HK-2 (cell line): ENCODE measurements around the gene SLC44A4.

ENCODE experiments used
- DNase-seq: peaks from one replicate; pipeline ENCODE4 v3.0.0-alpha.2; 2018; ENCODE audit not compliant: unreplicated experiment

Gene SLC44A4

GRCh38 chr6:31901415-31901952 lies 22.7 kb upstream of the SLC44A4 start:
- DNase-seq = no peak

GRCh38 chr6:31900917-31901414 lies 22.2 kb upstream of the SLC44A4 start:
- no peak for DNase-seq

- no peak for DNase-seq
These were observed 21.3 kb upstream of the SLC44A4 start for GRCh38 chr6:31899882-31900722.

- DNase-seq = no peak
These were observed 20.4 kb upstream of the SLC44A4 start for GRCh38 chr6:31899215-31899614.

- DNase-seq = no peak
These were observed 19.7 kb upstream of the SLC44A4 start for GRCh38 chr6:31898383-31899011.

- DNase-seq = peak; percentile 75
These were observed 19.0 kb upstream of the SLC44A4 start, which contains the start of gene EHMT2 for GRCh38 chr6:31897612-31898382. Gene EHMT2 (minus strand): TSS chr6:31897698. CDS start chr6:31897677, 21 bp downstream.

GRCh38 chr6:31896856-31897611 lies 18.2 kb upstream of the SLC44A4 start:
- DNase-seq = no peak

- no peak for DNase-seq
These were observed 17.7 kb upstream of the SLC44A4 start for GRCh38 chr6:31896493-31896855.

- no peak for DNase-seq
These were observed 14.0 kb upstream of the SLC44A4 start for GRCh38 chr6:31892821-31893220.

- no peak for DNase-seq
These were observed 10.7 kb upstream of the SLC44A4 start for GRCh38 chr6:31889331-31889972.

- peak; percentile 27 for DNase-seq
These were observed 9.8 kb upstream of the SLC44A4 start for GRCh38 chr6:31888276-31889258.

- DNase-seq = no peak
These were observed 8.6 kb upstream of the SLC44A4 start for GRCh38 chr6:31887173-31888007.

- no peak for DNase-seq
These were observed 7.8 kb upstream of the SLC44A4 start for GRCh38 chr6:31886541-31886991.

GRCh38 chr6:31884528-31885035 lies 5.8 kb upstream of the SLC44A4 start:
- no peak for DNase-seq

GRCh38 chr6:31883676-31884075 lies 4.9 kb upstream of the SLC44A4 start:
- DNase-seq = no peak

GRCh38 chr6:31882344-31882743 lies 3.5 kb upstream of the SLC44A4 start:
- peak; percentile 38 for DNase-seq

GRCh38 chr6:31881136-31881859 lies 2.5 kb upstream of the SLC44A4 start:
- no peak for DNase-seq

GRCh38 chr6:31880616-31881015 lies 1.8 kb upstream of the SLC44A4 start:
- DNase-seq = no peak
